NCI-H2227 (cell line): ENCODE results near the gene TAF11L13.

Experiments used
- DNase-seq: peaks from one replicate; lab custom pipeline; 2025; ENCODE audit not compliant: unreplicated experiment; lab: John Stamatoyannopoulos, UW

Gene TAF11L13

DNA sequence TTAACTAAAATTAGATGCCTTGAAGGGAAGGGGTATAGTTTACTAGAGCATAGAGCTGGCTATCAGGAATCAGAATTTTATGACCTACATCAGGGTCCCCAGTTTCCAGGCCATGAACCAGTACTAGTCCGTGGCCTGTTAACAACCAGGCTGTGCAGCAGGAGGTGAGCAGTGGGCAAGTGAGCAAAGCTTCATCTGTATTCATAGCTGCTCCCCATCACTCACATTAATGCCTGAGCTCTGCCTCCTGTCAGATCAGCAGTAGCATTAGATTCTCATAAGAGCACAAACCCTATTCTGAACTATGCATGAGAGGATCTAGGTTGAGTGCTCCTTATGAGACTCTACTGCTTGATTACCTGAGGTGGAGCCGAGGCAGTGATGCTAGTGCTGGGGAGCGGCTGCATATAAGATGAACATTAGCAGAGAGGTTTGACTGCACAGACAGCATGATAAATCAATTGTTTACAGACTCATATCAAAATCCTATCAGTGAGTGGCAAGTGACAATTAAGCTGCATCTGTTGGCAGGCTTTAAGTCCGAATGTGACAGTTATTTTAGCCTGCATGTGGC, 47.0 kb downstream of the TAF11L13 start:
- no peak for DNase-seq

DNA sequence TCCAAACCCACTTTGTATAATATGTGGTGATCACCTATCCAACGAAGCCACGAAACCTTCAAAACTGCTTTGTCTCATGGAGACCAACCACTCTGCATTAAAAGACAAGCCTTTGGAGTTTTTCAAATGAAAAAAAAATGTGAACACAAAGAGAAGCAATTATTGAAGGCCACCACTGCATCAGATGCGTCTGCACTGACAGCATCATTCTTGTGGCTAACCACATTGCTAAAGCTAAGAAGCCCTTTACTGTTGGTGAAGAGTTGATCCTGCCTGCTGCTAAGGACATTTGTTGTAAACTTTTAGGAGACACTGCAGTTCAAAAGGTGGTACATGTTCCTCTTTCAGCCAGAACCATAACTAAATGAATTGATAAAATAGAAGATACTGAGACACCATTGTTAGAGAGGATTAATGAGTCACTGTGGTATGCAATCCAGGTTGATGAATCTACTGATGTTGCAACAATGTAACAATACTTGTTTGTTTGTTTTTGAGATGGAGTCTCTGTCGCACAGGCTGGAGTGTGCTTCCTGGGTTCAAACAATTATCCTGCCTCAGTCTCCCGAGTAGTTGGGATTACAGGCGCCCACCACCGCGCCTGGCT, 47.8 kb downstream of the TAF11L13 start:
- no peak for DNase-seq

DNA sequence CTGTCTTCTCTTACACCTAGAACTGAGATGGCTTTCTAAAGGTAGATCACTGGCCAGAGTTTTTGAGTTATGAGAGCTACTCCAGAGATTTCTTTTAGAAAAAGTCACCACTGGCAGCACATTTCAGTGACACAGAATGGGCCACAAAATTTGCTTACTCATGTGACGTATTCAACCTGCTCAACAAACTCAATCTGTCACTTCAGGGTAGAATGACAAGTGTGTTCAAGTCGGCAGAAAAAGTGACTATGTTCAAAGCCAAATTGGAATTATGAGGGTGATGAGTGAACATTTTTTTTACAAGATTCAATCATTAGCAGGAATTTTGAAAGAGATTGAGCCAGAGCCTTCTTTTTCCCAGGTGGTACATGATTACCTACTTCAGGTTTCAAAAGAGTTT, 48.8 kb downstream of the TAF11L13 start:
- DNase-seq, result no peak
